GM18873 (cell line): ENCODE results near the gene ZIC2.
"Not testable (repeated sequence)": the region's sequence is repeated elsewhere in the genome, so short reads cannot be mapped to it uniquely, and the experiment has no call there.

Experiments used
- ATAC-seq: cut with Tn5 transposase; IDR thresholded peaks from one replicate; pipeline ENCODE4 v1.9.1; 2021; ENCODE audit warnings: mild to moderate bottlenecking, moderate library complexity, moderate number of reproducible peaks; ENCODE audit not compliant: unreplicated experiment, low FRiP score

ZIC2 gene

GRCh38 chr13:99995589-99996380 lies 14.2 kb downstream of the ZIC2 start:
- ATAC-seq, result no peak

GRCh38 chr13:99996381-99996973 lies 14.9 kb downstream of the ZIC2 start:
- ATAC-seq, result no peak

- no peak for ATAC-seq
Observed at GRCh38 chr13:99997702-99998214, 16.2 kb downstream of the ZIC2 start.

GRCh38 chr13:99998261-99998660 lies 16.7 kb downstream of the ZIC2 start:
- ATAC-seq, result no peak

- ATAC-seq, result no peak
Observed at GRCh38 chr13:100014621-100015020, 33.0 kb downstream of the ZIC2 start.

GRCh38 chr13:100019780-100020356 lies 38.3 kb downstream of the ZIC2 start:
- no peak for ATAC-seq

GRCh38 chr13:100022798-100023197 lies 41.2 kb downstream of the ZIC2 start:
- no peak for ATAC-seq

- no peak for ATAC-seq
Observed at GRCh38 chr13:100024023-100024422, 42.4 kb downstream of the ZIC2 start.

GRCh38 chr13:100029933-100030332 lies 48.3 kb downstream of the ZIC2 start:
- ATAC-seq, result no peak

- not testable (repeated sequence) for ATAC-seq
Observed at GRCh38 chr13:100032642-100033041, 51.1 kb downstream of the ZIC2 start.

- no peak for ATAC-seq
Observed at GRCh38 chr13:100035936-100036335, 54.4 kb downstream of the ZIC2 start.
